C4-2B (cell line): ENCODE results near the gene SSX2IP.

ENCODE experiments used
- H3K27ac ChIP-seq: fragments of 450-650 bp; 2 replicates; pipeline ENCODE4 v1.5.1; 2017
- CTCF ChIP-seq: fragments of 450-650 bp; conservative IDR thresholded peaks from 2 replicates; pipeline ENCODE4 v1.5.1; 2017; ENCODE audit warnings: mild to moderate bottlenecking
- ZFX ChIP-seq: fragments of 450-650 bp; IDR thresholded peaks from 2 replicates; pipeline ENCODE4 v1.6.1; 2017

The SSX2IP gene

GRCh38 chr1:84705513-84705912, 15.3 kb upstream of the SSX2IP start:
- TF ChIP-seq ZFX, result no peak
- no peak for TF ChIP-seq CTCF

GRCh38 chr1:84704872-84705417, 14.7 kb upstream of the SSX2IP start:
- no peak overlapping the region for H3K27ac ChIP-seq

More at GRCh38 chr1:84705513-84705912, 15.3 kb upstream of the SSX2IP start:
- H3K27ac ChIP-seq, result no peak overlapping the region

GRCh38 chr1:84703431-84703830, 13.2 kb upstream of the SSX2IP start:
- no peak for TF ChIP-seq ZFX
- TF ChIP-seq CTCF, result no peak
- no peak overlapping the region for H3K27ac ChIP-seq

More at GRCh38 chr1:84704872-84705417, 14.7 kb upstream of the SSX2IP start:
- TF ChIP-seq ZFX, result no peak
- no peak for TF ChIP-seq CTCF

- TF ChIP-seq ZFX (no peak), CTCF (no peak)
- no peak overlapping the region for H3K27ac ChIP-seq
Observed at GRCh38 chr1:84702143-84702542, 11.9 kb upstream of the SSX2IP start.

GRCh38 chr1:84701376-84701775, 11.1 kb upstream of the SSX2IP start:
- H3K27ac ChIP-seq, result no peak overlapping the region
- TF ChIP-seq ZFX, result no peak
- TF ChIP-seq CTCF, result no peak

GRCh38 chr1:84700070-84700469, 9.8 kb upstream of the SSX2IP start:
- H3K27ac ChIP-seq, result no peak overlapping the region
- TF ChIP-seq ZFX, result no peak
- no peak for TF ChIP-seq CTCF

GRCh38 chr1:84698151-84699110, 8.2 kb upstream of the SSX2IP start:
- no peak overlapping the region for H3K27ac ChIP-seq
- TF ChIP-seq ZFX (no peak), CTCF (no peak)
